Activated CD4-positive, alpha-beta T cell treated with anti-CD3 and anti-CD28 coated beads, Interleukin-10, Interleukin-2, amounts not matched to agents 100 ng/mL and 50 ng/mL, durations not matched to agents 16 hours and 8 hours (primary cell): ENCODE results near the gene LOXL1.

Experiments
- DNase-seq: peaks from one replicate; pipeline ENCODE4 v3.0.0-alpha.2; 2020

LOXL1 gene

GRCh38 chr15:73899197-73900094 is 26.8 kb upstream of the LOXL1 start:
- DNase-seq: no peak

DNA sequence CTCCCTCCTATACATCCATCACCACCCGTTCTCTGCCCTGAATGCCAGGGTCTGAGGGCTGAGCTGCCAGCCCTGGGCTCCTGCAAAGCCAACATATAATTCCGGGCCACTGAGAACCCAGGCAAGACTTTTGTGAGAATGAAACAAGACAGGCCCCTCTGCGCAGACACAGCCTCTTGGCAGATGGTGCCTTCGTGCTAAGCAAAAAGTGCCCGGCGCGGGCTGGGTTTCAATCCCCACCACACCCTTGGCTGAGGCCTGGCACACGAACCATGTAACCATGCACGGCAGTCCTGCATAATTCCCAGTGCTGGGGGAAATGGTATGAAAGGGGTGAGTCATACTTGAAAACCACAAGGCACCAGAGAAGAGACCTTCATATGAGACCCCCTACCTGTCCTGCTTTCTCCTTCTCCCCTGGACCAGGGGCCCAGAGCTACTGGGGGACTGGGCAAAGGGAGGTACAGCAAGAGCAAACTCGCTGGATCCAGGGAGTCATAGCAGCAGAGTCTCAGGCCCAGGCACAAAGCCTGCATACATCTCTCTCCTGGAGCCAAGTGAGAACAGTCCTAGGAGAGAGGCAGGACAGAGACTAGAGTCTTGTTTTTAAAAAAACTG is 26.1 kb upstream of the LOXL1 start:
- DNase-seq: no peak

GRCh38 chr15:73901126-73901810 is 25.0 kb upstream of the LOXL1 start:
- no peak for DNase-seq

DNA sequence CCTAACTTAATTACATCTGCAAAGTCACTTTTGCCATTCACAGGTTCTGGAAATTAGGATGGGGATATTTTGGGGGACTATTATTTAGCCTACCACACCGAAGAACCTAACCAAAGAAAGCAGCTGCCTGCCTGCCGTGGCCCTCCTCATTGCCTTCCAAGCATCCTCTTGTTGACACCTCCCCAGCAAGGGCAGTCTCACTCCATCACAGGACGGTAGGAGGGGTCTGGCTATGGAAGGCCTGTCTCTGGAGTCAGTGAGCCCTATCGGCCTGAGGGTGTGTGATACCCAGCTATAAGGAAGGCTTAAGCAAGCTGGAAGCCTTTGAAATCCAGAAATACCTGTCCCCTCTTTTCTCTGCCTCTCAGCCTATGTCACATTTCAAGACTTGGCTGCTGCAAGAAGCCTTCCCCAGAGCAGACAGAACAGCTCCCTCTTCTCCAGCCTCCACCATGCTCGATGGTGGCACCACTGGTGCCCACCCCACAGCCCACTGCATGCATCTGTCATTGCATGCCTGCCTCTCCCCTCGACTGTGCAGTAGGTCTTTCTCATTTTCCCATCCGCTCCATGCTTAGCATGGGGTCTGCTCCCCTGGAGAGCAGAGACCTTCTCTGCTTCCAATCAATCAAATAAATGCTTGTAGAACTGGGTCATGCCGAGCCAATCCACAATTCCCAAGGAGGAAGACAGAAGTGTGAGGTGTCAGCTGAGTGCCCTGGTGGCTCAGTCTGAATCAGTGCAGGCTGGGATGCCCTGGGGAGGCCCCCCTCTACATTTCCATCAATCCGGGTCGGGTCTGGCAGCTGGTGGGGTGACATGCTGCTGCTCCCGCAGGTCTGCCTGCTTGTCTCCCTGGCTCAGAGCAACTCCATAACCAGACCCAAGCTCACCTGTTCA is 23.9 kb upstream of the LOXL1 start:
- DNase-seq: no peak

- no peak for DNase-seq
These were observed 22.0 kb upstream of the LOXL1 start for GRCh38 chr15:73904026-73904815.

DNA sequence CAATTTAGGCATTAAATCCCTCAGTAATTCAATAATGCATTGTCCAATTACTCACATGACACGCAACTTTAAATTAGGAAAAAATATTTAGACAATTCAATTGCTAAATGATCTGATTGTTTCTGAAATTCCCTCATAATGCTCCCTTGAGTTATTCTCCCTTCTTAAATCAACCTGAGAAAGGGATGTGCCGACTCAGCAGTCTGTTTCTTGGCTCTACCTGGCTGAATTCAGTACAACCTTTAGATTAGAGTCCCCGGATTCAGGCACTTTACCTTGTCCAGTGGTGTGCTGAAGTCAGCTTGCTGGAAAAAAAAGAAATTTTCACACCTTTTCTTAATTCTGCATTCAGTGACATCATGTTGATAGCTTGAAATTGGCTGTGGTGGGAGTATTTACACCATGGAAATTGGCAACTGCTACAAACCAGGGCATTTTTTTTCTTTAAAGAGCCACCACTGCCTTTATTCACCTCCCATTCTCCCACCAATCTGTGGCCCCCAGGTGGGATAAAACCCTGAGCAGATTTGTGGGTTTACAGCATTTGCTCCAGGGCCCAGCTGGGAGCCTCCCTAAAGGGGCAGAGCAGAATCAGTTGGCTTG is 20.9 kb upstream of the LOXL1 start:
- no peak for DNase-seq

GRCh38 chr15:73906346-73907034 is 19.8 kb upstream of the LOXL1 start:
- DNase-seq: peak; percentile 28

DNA sequence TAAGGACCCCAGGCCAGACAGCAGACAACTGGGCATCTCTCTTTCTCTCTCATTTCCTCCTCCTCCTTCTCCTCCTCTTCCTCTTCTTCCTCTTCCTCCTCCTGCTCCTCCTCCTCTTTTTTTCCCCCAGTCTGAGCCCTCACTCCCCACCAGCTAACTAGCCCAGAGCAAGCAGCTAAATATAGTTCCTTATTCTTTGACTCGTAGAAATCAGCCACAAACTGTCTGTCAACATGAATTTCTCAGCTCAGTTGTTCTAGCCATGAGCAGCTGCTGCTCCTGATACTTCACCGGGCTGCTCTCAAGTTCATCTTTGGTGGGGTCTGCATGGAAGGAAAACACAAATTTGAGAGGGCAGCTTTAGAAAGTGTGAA is 19.2 kb upstream of the LOXL1 start:
- no peak for DNase-seq

- DNase-seq: peak; percentile 82
These were observed 18.0 kb upstream of the LOXL1 start for GRCh38 chr15:73908030-73908821.

DNA sequence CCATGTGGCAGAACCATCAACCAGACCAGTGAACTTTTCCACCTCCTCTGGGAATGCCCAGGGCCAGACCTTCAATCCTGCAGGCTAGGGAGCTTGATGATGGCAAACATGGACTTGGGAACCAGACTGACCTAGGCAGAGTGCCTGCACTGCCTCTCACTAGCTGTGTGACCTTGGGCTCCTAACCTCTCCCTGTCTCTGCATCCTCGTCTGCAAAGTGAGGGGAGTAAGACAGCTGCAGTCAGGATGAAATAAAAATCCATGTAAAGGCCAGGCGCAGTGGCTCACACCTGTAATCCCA is 17.5 kb upstream of the LOXL1 start:
- no peak for DNase-seq

- no peak for DNase-seq
These were observed 16.6 kb upstream of the LOXL1 start for GRCh38 chr15:73909651-73910050.

DNA sequence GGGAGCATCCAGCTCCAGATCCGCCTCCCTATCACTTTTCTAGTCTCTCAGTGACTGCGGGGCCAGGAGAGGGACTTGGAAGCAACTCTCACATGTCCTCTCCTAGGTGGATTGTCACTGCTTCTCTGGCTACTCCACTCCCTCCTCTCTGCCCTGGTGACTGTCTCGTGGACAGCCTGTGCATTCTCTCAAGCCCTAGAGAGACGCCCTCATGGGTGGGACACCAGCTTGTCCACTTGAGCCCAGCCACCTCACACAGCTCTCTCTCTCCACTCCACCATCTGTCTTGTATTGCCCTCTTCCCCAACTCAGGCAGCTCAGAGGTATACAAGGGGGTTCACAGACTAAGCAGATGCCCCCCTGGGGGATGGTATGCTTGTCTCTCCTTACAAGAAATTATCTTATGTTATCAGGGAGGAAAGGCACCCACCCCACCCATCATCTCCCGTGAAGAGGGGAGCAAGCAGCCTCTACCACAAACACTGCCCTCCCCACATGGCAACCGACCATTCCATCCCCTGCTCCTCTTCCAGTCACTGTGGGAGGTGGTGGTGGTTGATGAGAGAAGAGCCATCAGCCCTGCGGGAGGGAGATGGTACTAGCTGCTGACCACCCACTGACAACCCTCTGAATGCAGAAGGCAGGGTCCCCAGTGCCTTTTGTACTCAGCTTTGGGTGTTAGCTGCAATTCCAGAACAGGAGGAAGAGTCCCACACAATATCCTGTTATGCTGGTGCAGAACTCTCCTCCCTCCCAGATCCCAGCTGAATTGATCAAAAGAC is 15.5 kb upstream of the LOXL1 start:
- DNase-seq: no peak

- no peak for DNase-seq
These were observed 14.1 kb upstream of the LOXL1 start for GRCh38 chr15:73912030-73912596.

DNA sequence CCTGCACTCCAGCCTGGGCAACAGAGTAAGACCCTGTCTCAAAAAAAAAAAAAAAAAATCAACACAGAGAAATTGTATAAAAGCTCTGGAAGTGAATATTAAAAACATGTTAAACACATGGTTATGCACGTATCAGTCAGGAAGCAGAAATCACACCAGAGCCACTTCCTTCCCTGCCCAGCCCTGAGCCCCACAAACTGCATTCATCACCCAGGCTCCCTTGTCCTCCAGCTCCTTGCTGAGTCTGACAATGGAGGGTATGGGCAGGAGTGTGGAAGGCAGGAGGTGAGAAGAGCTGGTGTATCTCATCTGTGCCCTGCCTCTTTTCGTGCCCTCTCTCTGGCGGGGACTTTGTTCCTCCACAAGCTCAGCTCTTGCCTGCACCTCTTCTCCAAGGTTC is 12.1 kb upstream of the LOXL1 start:
- peak; percentile 30 for DNase-seq

- no peak for DNase-seq
These were observed 11.2 kb upstream of the LOXL1 start for GRCh38 chr15:73915082-73915481.

GRCh38 chr15:73918784-73919183 is 7.5 kb upstream of the LOXL1 start:
- no peak for DNase-seq

- DNase-seq: no peak
These were observed 6.6 kb upstream of the LOXL1 start for GRCh38 chr15:73919706-73920105.

- peak; percentile 53 for DNase-seq
These were observed 4.9 kb upstream of the LOXL1 start for GRCh38 chr15:73921254-73921925.
